PC-3 (cell line): ENCODE results near the gene NFE2. TPM values are rescaled to one million over a fixed set of nuclear protein-coding genes. Genes with fewer than 3 reads are reported as not detected.

ENCODE experiments used
- ATAC-seq: fragments of 200-7000 bp; cut with Tn5 transposase; 2 replicates; pipeline ENCODE4 v1.9.1; 2020; ENCODE audit warnings: mild to moderate bottlenecking, moderate library complexity
- BruUV-seq: library from RNA; stranded (reverse); fragments of 400-500 nt; replicated peaks from 2 replicates; lab custom pipeline; 2021; lab: Mats Ljungman, UMichigan
- CTCF ChIA-PET: fragments of 300-600 bp; sonication (Branson Sonifier 250); formaldehyde crosslinking; loops from one replicate; lab custom pipeline; 2022; ENCODE audit warnings: antibody characterized with exemption; lab: Charles Lee
- POLR2A ChIA-PET: fragments of 300-600 bp; sonication (Branson Sonifier 250); formaldehyde crosslinking; loops from one replicate; lab custom pipeline; 2022; ENCODE audit warnings: antibody characterized with exemption; ENCODE audit not compliant: unreplicated experiment; lab: Charles Lee
- DNase-seq: peaks from one replicate; pipeline ENCODE4 v3.0.0-alpha.2; 2015
- H2AFZ ChIP-seq: fragments of 300-600 bp; sonication (generic); 2 replicates; pipeline ENCODE4 v1.6.0; 2016; ENCODE audit warnings: antibody characterized with exemption, low read length
- H3F3A ChIP-seq: fragments of 300-600 bp; sonication (generic); one replicate; pipeline ENCODE4 v1.6.0; 2017; ENCODE audit warnings: antibody characterized with exemption, low read length, control low read depth, mild to moderate bottlenecking; ENCODE audit not compliant: unreplicated experiment
- H3K27ac ChIP-seq: fragments of 300-600 bp; sonication (generic); 2 replicates; pipeline ENCODE4 v1.5.1; 2016; ENCODE audit warnings: mild to moderate bottlenecking, low read length
- H3K27me3 ChIP-seq: fragments of 300-600 bp; sonication (generic); 2 replicates; pipeline ENCODE4 v1.6.1; 2016; ENCODE audit warnings: low read length, mixed read lengths
- H3K36me3 ChIP-seq: fragments of 300-600 bp; sonication (generic); 2 replicates; pipeline ENCODE4 v1.6.1; 2016; ENCODE audit warnings: low read depth, mixed run types, low read length, mixed read lengths
- H3K4me1 ChIP-seq: fragments of 300-600 bp; sonication (generic); 2 replicates; pipeline ENCODE4 v1.5.1; 2016; ENCODE audit warnings: low read length; ENCODE audit not compliant: insufficient read depth
- H3K4me2 ChIP-seq: fragments of 300-600 bp; sonication (generic); 2 replicates; pipeline ENCODE4 v1.6.0; 2016; ENCODE audit warnings: low read length
- H3K4me3 ChIP-seq: fragments of 300-600 bp; sonication (generic); 2 replicates; pipeline ENCODE4 v1.5.1; 2016; ENCODE audit warnings: mild to moderate bottlenecking, low read length, mixed read lengths
- H3K79me2 ChIP-seq: fragments of 300-600 bp; sonication (generic); 2 replicates; pipeline ENCODE4 v1.6.1; 2017; ENCODE audit warnings: low read length, mixed read lengths
- H3K9ac ChIP-seq: fragments of 300-600 bp; sonication (generic); 2 replicates; pipeline ENCODE4 v1.6.0; 2016; ENCODE audit warnings: mild to moderate bottlenecking, low read length
- H3K9me2 ChIP-seq: fragments of 300-600 bp; sonication (generic); replicated peaks from 2 replicates; pipeline ENCODE4 v1.6.1; 2016; ENCODE audit warnings: mixed run types, low read length, mixed read lengths
- H3K9me3 ChIP-seq: fragments of 300-600 bp; sonication (generic); 2 replicates; pipeline ENCODE4 v1.6.1; 2016; ENCODE audit warnings: low read length, mixed read lengths
- H4K20me1 ChIP-seq: fragments of 300-600 bp; sonication (generic); 2 replicates; pipeline ENCODE4 v1.6.1; 2016; ENCODE audit warnings: low read length, mixed read lengths
- CTCF ChIP-seq: fragments of 300-600 bp; sonication (generic); conservative IDR thresholded peaks from 2 replicates; pipeline ENCODE4 v1.5.1; 2017; ENCODE audit warnings: antibody characterized with exemption, low read depth, mild to moderate bottlenecking, low read length
- EZH2 ChIP-seq: fragments of 300-600 bp; sonication (generic); IDR thresholded peaks from one replicate; pipeline ENCODE4 v1.6.1; 2017; ENCODE audit warnings: antibody characterized with exemption, mild to moderate bottlenecking, low read length; ENCODE audit not compliant: unreplicated experiment
- EZH2phosphoT487 ChIP-seq: fragments of 300-600 bp; sonication (generic); IDR thresholded peaks from 2 replicates; pipeline ENCODE4 v1.6.1; 2018; ENCODE audit warnings: mild to moderate bottlenecking, antibody characterized with exemption, low read length, borderline replicate concordance
- intact Hi-C: fragments of 100-400 bp; cut with micrococcal nuclease; formaldehyde crosslinking; loops from 2 replicates; pipeline ENCODE4 v1.9.0; 2023
- total RNA-seq: library from RNA; depleted of rRNA; stranded (reverse); fragments of >200 nt; gene quantifications from 2 replicates; pipeline ENCODE4 v1.2.3, GENCODE V29; 2014

NFE2 gene
- total RNA-seq, 1 experiment from 2014 or later: 0.26 TPM

DNA sequence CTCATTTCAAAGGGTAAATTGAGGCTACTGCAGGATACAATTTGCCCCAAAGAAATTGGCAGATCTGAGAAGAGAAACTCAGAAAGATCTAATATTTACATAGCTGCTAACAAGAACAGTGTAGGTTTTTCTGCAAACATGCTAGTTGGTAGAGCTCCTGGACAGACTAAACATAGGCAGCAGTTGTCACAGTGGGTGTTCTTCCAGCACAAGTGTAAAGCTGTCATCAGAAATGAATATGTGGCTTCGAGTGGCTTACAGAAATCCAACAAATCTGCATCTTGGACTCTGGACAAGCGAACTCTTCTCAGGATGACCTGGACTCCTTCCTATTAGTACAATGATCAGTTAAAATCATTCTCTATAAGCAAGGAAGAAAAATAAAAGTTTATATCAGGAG is 26.8 kb downstream of the NFE2 start:
- no peaks in the 10 kb centered on the region for H3K9me3 ChIP-seq
- intact Hi-C loops: no loop called here
- no peak overlapping the region for H3K27ac ChIP-seq
- H3F3A ChIP-seq: no peaks in the 10 kb centered on the region
- TF ChIP-seq EZH2phosphoT487 (no peak), CTCF (no peak), EZH2 (no peak)
- H3K4me1 ChIP-seq: peaks cover 15% of the 10 kb centered on the region
- no peak for DNase-seq
- H2AFZ ChIP-seq: no peak overlapping the region
- no peak for ATAC-seq
- CTCF ChIA-PET: no interaction called here
- H3K4me2 ChIP-seq: no peak overlapping the region
- POLR2A ChIA-PET: no interaction called here
- H3K4me3 ChIP-seq: no peak overlapping the region
- no peaks in the 10 kb centered on the region for H4K20me1 ChIP-seq
- BruUV-seq: no TSS peak
- H3K36me3 ChIP-seq: peaks cover 27% of the 10 kb centered on the region
- H3K9ac ChIP-seq: no peak overlapping the region
- H3K9me2 ChIP-seq: no peaks in the 10 kb centered on the region
- no peaks in the 10 kb centered on the region for H3K27me3 ChIP-seq
- peaks cover 57% of the 10 kb centered on the region for H3K79me2 ChIP-seq

- CTCF ChIA-PET: interaction anchor here (0.7 kb wide), 1 partner anchor 20 kb away, joined by 3 read pairs; no protein-coding TSS in a partner anchor
- no TSS peak for BruUV-seq
These were observed 28.6 kb downstream of the NFE2 start for GRCh38 chr12:54272214-54272613.

More at GRCh38 chr12:54272214-54272613, 28.6 kb downstream of the NFE2 start:
- Histone ChIP-seq H3K36me3 (peaks cover 13% of the 10 kb centered on the region; the same call in 1 of the 2 replicates), H3K9me2 (no peaks in the 10 kb centered on the region), H4K20me1 (no peaks in the 10 kb centered on the region), H3F3A (no peaks in the 10 kb centered on the region), H3K79me2 (peaks cover 39% of the 10 kb centered on the region), H3K4me3 (no peak overlapping the region), H3K27ac (no peak overlapping the region), H3K9ac (no peak overlapping the region), H3K27me3 (no peaks in the 10 kb centered on the region), H3K9me3 (no peaks in the 10 kb centered on the region), H3K4me1 (0 out of 2 replicates have a peak, but pooled peaks cover 4% of the 10 kb centered on the region), H2AFZ (no peak overlapping the region), H3K4me2 (no peak overlapping the region)
- no peak for TF ChIP-seq CTCF
- no peak for TF ChIP-seq EZH2
- no peak for TF ChIP-seq EZH2phosphoT487
- ATAC-seq (no peak), DNase-seq (no peak)
- POLR2A ChIA-PET: no interaction called here
- intact Hi-C loops: no loop called here
